HG03139 (cell line): ENCODE measurements around the gene ZNF174.

ENCODE experiments used
- ATAC-seq: cut with Tn5 transposase; IDR thresholded peaks from one replicate; pipeline ENCODE4 v1.9.1; 2021; ENCODE audit not compliant: unreplicated experiment

The ZNF174 gene

GRCh38 chr16:3400779-3401688 lies at the start of gene ZNF174, which contains the start of gene ZSCAN32:
Gene ZNF174, plus strand, starts transcription at chr16:3401215. Its CDS starts 790 bp downstream, at chr16:3402005.
Gene ZSCAN32, minus strand, starts transcription at chr16:3401004. Its CDS starts 3,447 bp downstream, at chr16:3397557.
- peak; percentile 97 for ATAC-seq

GRCh38 chr16:3355589-3355988 lies 45.4 kb upstream of the ZNF174 start, which contains the start of gene OR2C1:
Gene OR2C1, plus strand, starts transcription at chr16:3355889. Its CDS starts 52 bp downstream, at chr16:3355941.
- no peak for ATAC-seq

GRCh38 chr16:3356118-3356517 lies 44.9 kb upstream of the ZNF174 start:
- no peak for ATAC-seq

GRCh38 chr16:3358871-3359270 lies 42.1 kb upstream of the ZNF174 start:
- ATAC-seq, result no peak

GRCh38 chr16:3362931-3363330 lies 38.1 kb upstream of the ZNF174 start:
- ATAC-seq, result no peak

GRCh38 chr16:3363793-3364192 lies 37.2 kb upstream of the ZNF174 start:
- ATAC-seq, result no peak

GRCh38 chr16:3364774-3365427 lies 36.1 kb upstream of the ZNF174 start:
- ATAC-seq, result peak; percentile 71

GRCh38 chr16:3369073-3369472 lies 31.9 kb upstream of the ZNF174 start:
- no peak for ATAC-seq

GRCh38 chr16:3375680-3376079 lies 25.3 kb upstream of the ZNF174 start:
- no peak for ATAC-seq

GRCh38 chr16:3377917-3378316 lies 23.1 kb upstream of the ZNF174 start:
- ATAC-seq, result no peak

- no peak for ATAC-seq
Observed at GRCh38 chr16:3383045-3383448, 18.0 kb upstream of the ZNF174 start.

- no peak for ATAC-seq
Observed at GRCh38 chr16:3388325-3388724, 12.7 kb upstream of the ZNF174 start.

- no peak for ATAC-seq
Observed at GRCh38 chr16:3389663-3390338, 11.2 kb upstream of the ZNF174 start.

- no peak for ATAC-seq
Observed at GRCh38 chr16:3400446-3400778, 603 bp upstream of the ZNF174 start.

GRCh38 chr16:3401719-3402397 lies 843 bp downstream of the ZNF174 start:
- no peak for ATAC-seq

GRCh38 chr16:3408561-3409197 lies 7.7 kb downstream of the ZNF174 start:
- no peak for ATAC-seq

- ATAC-seq, result no peak
Observed at GRCh38 chr16:3413730-3414379, 12.8 kb downstream of the ZNF174 start.

GRCh38 chr16:3431779-3432219 lies 30.8 kb downstream of the ZNF174 start:
- no peak for ATAC-seq

GRCh38 chr16:3434373-3434772 lies 33.4 kb downstream of the ZNF174 start:
- no peak for ATAC-seq

- no peak for ATAC-seq
Observed at GRCh38 chr16:3439637-3440036, 38.6 kb downstream of the ZNF174 start.
